ENCODE results near the gene BACE1.

Gene BACE1

DNA sequence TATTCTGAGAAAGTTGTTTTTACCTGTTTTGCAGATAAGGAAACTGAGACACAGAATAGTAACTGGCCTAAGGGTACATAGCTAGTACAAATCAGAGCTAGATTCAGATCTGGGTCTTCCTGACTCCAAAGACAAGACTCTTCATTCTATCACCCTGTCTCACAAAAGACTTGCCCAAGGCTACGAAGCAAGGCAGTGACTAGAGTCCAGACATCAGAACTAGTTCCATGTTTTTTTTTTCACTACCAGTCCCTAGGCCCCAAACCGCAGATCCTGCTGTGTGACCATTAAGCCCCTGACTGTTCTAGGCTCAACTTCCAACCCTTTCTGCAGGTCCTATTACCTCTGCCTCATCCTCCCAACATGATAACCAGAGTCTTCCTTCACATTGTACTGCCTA, 23.4 kb downstream of the BACE1 start:
- no peak overlapping the region for H3K4me3 ChIP-seq (ENCODE audit: low read length)
- no peaks in the 10 kb centered on the region for H3K27me3 ChIP-seq (ENCODE audit: insufficient read depth, low read length)
- no peak overlapping the region for H3K9ac ChIP-seq (ENCODE audit: low read depth, low read length)
- 96% methylated on average over 2 of the region's 2 CpGs for WGBS
- no peak overlapping the region for H3K27ac ChIP-seq (ENCODE audit: low read depth, low read length)
- H3K4me1 ChIP-seq (ENCODE audit: insufficient read depth, low read length) = no peaks in the 10 kb centered on the region
- H3K36me3 ChIP-seq (ENCODE audit: insufficient read depth, low read length) = peaks cover 34% of the 10 kb centered on the region
- no peaks in the 10 kb centered on the region for H3K9me3 ChIP-seq (ENCODE audit: insufficient read depth, low read depth, low read length)

DNA sequence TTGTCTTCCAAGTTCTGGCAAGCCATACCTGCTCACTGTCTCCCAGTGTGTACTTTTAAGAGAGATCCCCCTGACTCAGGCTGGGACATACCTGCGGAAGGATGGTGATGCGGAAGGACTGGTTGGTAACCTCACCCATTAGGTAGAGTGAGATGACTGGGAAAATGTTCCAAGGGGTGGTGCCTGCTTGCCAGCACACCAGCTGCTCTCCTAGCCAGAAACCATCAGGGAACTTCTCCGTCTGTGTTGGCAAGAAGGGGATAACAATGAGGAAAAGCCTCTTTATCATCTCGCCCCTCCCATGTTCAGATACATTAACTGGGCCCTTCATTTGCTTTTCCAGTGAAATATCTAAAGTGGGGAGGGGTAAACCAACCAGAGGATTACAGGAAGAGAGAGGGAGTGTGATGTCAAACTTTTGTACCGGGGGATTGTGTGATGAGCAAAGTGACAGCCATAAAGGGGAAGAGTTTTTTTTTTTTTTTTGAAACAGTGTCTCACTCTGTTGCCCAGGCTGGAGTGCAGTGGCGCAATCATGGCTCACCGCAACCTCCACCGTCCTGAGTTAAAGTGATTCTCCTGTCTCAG, 25.2 kb downstream of the BACE1 start, which contains the start of gene BACE1-AS:
TSS of gene BACE1-AS (plus strand) at position 538 of the 588 bp plus-strand sequence.
- Histone ChIP-seq H3K27ac (ENCODE audit: low read depth, low read length) (no peak within 1 kb of the TSS), H3K27me3 (ENCODE audit: insufficient read depth, low read length) (no peaks in the 10 kb centered on the region), H3K36me3 (ENCODE audit: insufficient read depth, low read length) (peaks cover 48% of the 10 kb centered on the region), H3K9me3 (ENCODE audit: insufficient read depth, low read depth, low read length) (no peaks in the 10 kb centered on the region), H3K4me3 (ENCODE audit: low read length) (no peak within 1 kb of the TSS), H3K9ac (ENCODE audit: low read depth, low read length) (no peak within 1 kb of the TSS), H3K4me1 (ENCODE audit: insufficient read depth, low read length) (no peaks in the 10 kb centered on the region)
- 96% methylated on average over 8 of the region's 8 CpGs for WGBS

DNA sequence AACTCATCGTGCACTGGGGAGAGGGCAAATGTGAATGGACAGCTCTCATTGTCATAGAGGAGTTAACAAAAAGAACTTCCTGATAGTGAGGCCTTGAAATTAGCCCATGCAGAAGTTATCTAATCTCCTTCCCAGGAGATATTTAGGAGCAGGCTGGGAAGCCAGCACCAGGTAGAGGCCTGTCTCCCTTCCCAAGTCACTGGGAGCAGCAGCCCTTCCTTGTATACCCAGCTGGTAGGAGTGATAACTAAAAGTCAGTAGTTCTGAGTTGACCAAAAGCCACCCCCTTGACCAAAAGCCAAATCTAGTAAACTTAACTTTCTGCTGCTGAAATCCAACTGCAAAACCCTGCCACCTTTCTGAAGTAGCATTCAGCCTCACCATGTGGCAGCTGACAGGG, 26.3 kb downstream of the BACE1 start:
- Histone ChIP-seq H3K9me3 (ENCODE audit: insufficient read depth, low read depth, low read length) (no peaks in the 10 kb centered on the region), H3K27me3 (ENCODE audit: insufficient read depth, low read length) (no peaks in the 10 kb centered on the region), H3K4me1 (ENCODE audit: insufficient read depth, low read length) (no peaks in the 10 kb centered on the region), H3K27ac (ENCODE audit: low read depth, low read length) (no peak overlapping the region), H3K36me3 (ENCODE audit: insufficient read depth, low read length) (peaks cover 59% of the 10 kb centered on the region), H3K9ac (ENCODE audit: low read depth, low read length) (no peak overlapping the region), H3K4me3 (ENCODE audit: low read length) (no peak overlapping the region)
- WGBS = 97% methylated on average over 1 of the region's 1 CpG

DNA sequence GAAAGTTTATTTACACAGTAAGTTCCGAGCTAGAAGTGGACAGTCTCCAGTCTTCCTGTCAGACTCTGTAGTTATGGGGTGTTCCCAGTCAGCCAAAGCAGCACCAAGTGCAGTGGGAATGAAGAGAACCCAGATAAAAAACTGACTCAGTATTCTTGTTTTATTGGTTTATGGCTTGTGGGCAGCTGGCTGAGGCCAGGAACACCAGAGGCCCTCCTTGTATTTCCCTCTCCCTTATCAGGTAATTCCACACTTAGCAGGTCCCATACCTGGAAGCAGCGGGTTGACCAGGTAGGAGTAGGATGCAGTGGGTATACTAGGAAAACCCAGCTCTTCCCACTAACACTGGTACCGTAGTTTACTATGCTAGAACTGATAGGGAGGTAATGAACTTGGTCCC, 28.4 kb downstream of the BACE1 start:
- Histone ChIP-seq H3K36me3 (ENCODE audit: insufficient read depth, low read length) (peaks cover 76% of the 10 kb centered on the region), H3K27me3 (ENCODE audit: insufficient read depth, low read length) (no peaks in the 10 kb centered on the region), H3K4me3 (ENCODE audit: low read length) (no peak overlapping the region), H3K4me1 (ENCODE audit: insufficient read depth, low read length) (no peaks in the 10 kb centered on the region), H3K9me3 (ENCODE audit: insufficient read depth, low read depth, low read length) (no peaks in the 10 kb centered on the region), H3K9ac (ENCODE audit: low read depth, low read length) (no peak overlapping the region), H3K27ac (ENCODE audit: low read depth, low read length) (no peak overlapping the region)
- 85% methylated on average over 2 of the region's 3 CpGs for whole genome bisulfite sequencing

DNA sequence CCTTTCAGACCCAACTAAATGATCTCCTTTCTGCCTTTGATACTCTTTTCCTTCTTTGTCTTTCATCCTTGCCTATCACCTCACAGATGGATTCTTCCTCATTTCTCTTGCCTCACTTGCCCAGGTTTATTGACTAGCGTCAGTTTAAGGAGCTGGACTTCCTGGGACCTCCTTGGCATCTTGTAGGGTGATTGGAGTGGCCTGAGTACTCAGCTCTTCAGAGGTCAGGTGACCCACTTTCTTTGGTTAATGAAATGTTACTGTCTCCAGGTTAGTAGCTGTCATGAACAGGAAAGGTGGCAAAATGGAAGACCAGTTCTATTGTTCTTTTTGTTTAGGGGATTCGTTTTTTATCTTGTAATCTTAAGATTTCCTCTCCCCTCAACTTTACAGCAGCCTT, 29.5 kb downstream of the BACE1 start:
- H3K9ac ChIP-seq (ENCODE audit: low read depth, low read length) = no peak overlapping the region
- no peaks in the 10 kb centered on the region for H3K27me3 ChIP-seq (ENCODE audit: insufficient read depth, low read length)
- H3K36me3 ChIP-seq (ENCODE audit: insufficient read depth, low read length) = peaks cover 87% of the 10 kb centered on the region
- no peaks in the 10 kb centered on the region for H3K4me1 ChIP-seq (ENCODE audit: insufficient read depth, low read length)
- no peak overlapping the region for H3K4me3 ChIP-seq (ENCODE audit: low read length)
- 96% methylated on average over 1 of the region's 2 CpGs for WGBS
- no peak overlapping the region for H3K27ac ChIP-seq (ENCODE audit: low read depth, low read length)
- H3K9me3 ChIP-seq (ENCODE audit: insufficient read depth, low read depth, low read length) = no peaks in the 10 kb centered on the region

DNA sequence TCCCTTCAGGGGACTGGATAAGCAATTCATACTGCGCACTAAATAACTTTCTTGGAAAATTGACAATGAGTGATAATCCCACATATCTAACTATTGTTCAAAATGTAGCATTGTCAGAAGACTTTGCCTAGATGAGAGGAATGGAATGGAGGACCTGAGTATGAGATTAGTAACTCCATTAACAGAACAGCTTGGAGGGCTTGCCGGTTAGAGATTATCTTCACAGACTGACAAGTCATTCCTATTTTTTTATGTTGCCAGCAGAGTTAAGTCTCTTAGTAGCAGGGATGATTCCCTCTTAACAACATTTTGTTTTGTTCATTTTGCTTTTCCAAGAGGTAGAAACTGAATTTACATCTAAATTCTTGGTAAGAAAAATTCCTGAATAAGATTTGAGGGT, 32.0 kb downstream of the BACE1 start:
- H3K36me3 ChIP-seq (ENCODE audit: insufficient read depth, low read length) = peaks cover 89% of the 10 kb centered on the region
- no peaks in the 10 kb centered on the region for H3K9me3 ChIP-seq (ENCODE audit: insufficient read depth, low read depth, low read length)
- no peak overlapping the region for H3K4me3 ChIP-seq (ENCODE audit: low read length)
- 100% methylated on average over 2 of the region's 2 CpGs for WGBS
- peaks cover 2% of the 10 kb centered on the region; the same call in 1 of the 2 replicates for H3K4me1 ChIP-seq (ENCODE audit: insufficient read depth, low read length)
- H3K27me3 ChIP-seq (ENCODE audit: insufficient read depth, low read length) = no peaks in the 10 kb centered on the region
- no peak overlapping the region for H3K9ac ChIP-seq (ENCODE audit: low read depth, low read length)
- H3K27ac ChIP-seq (ENCODE audit: low read depth, low read length) = no peak overlapping the region

DNA sequence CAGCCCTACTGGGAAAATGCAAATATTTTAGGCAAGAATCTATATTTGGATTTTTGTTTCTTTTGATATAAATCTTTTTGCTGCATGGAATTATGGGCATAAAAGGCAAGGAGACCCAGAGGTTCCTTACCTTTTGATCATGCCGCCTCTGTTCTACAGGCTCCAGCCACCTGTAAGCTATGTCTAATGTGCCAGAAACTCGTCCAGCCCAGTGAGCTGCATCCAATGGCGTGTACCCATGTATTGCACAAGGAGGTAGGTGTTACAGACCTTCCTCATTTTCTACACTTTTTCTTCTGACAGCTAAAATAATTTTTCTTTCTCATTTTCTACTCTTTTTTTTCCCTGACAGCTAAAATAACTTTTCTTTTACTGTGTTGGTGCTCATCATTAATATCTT, 33.1 kb downstream of the BACE1 start:
- WGBS = 93% methylated on average over 3 of the region's 3 CpGs
- no peaks in the 10 kb centered on the region for H3K27me3 ChIP-seq (ENCODE audit: insufficient read depth, low read length)
- peaks cover 79% of the 10 kb centered on the region for H3K36me3 ChIP-seq (ENCODE audit: insufficient read depth, low read length)
- no peak overlapping the region for H3K27ac ChIP-seq (ENCODE audit: low read depth, low read length)
- H3K9me3 ChIP-seq (ENCODE audit: insufficient read depth, low read depth, low read length) = no peaks in the 10 kb centered on the region
- peaks cover 2% of the 10 kb centered on the region; the same call in 1 of the 2 replicates for H3K4me1 ChIP-seq (ENCODE audit: insufficient read depth, low read length)
- no peak overlapping the region for H3K4me3 ChIP-seq (ENCODE audit: low read length)
- H3K9ac ChIP-seq (ENCODE audit: low read depth, low read length) = no peak overlapping the region

DNA sequence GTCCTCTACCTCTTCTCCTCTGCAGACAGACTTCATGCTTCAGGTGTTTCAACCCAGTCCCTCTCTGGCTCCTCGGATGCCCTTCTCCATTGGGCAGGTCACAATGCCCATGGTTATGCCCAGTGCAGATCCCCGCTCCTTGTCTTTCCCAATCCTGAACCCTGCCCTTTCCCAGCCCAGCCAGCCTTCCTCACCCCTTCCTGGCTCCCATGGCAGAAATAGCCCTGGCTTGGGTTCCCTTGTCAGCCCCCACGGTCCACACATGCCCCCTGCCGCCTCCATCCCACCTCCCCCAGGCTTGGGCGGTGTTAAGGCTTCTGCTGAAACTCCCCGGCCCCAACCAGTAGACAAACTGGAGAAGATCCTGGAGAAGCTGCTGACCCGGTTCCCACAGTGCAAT, 34.2 kb downstream of the BACE1 start:
- Histone ChIP-seq H3K27me3 (ENCODE audit: insufficient read depth, low read length) (no peaks in the 10 kb centered on the region), H3K4me3 (ENCODE audit: low read length) (no peak overlapping the region), H3K9me3 (ENCODE audit: insufficient read depth, low read depth, low read length) (no peaks in the 10 kb centered on the region), H3K4me1 (ENCODE audit: insufficient read depth, low read length) (peaks cover 2% of the 10 kb centered on the region; the same call in 1 of the 2 replicates), H3K36me3 (ENCODE audit: insufficient read depth, low read length) (peaks cover 70% of the 10 kb centered on the region), H3K9ac (ENCODE audit: low read depth, low read length) (no peak overlapping the region), H3K27ac (ENCODE audit: low read depth, low read length) (no peak overlapping the region)
- WGBS = 96% methylated on average over 7 of the region's 7 CpGs

DNA sequence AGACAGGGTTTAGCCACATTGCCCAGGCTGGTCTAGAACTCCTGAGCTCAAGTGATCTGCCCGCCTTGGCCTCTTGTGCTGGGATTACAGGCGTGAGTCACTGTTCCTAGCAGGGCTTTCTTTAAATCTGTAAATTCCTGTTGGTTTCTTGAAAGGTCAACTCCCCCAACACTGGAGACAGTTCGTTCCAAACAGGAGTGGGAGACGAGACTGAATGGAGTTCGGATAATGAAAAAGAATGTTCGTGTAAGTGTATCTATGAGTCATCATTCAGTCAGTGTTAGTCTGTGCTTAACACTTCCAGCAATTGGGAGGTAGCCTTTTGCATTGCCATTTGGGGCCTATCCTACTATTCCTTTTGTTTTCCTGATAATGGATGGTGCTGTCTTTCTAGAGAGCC, 34.9 kb downstream of the BACE1 start:
- Histone ChIP-seq H3K27ac (ENCODE audit: low read depth, low read length) (no peak overlapping the region; the same call in none of the 2 replicates), H3K9ac (ENCODE audit: low read depth, low read length) (no peak overlapping the region), H3K9me3 (ENCODE audit: insufficient read depth, low read depth, low read length) (no peaks in the 10 kb centered on the region), H3K4me1 (ENCODE audit: insufficient read depth, low read length) (peaks cover 2% of the 10 kb centered on the region; the same call in 1 of the 2 replicates), H3K4me3 (ENCODE audit: low read length) (no peak overlapping the region), H3K36me3 (ENCODE audit: insufficient read depth, low read length) (peaks cover 64% of the 10 kb centered on the region), H3K27me3 (ENCODE audit: insufficient read depth, low read length) (no peaks in the 10 kb centered on the region)
- WGBS = 84% methylated on average over 6 of the region's 6 CpGs

DNA sequence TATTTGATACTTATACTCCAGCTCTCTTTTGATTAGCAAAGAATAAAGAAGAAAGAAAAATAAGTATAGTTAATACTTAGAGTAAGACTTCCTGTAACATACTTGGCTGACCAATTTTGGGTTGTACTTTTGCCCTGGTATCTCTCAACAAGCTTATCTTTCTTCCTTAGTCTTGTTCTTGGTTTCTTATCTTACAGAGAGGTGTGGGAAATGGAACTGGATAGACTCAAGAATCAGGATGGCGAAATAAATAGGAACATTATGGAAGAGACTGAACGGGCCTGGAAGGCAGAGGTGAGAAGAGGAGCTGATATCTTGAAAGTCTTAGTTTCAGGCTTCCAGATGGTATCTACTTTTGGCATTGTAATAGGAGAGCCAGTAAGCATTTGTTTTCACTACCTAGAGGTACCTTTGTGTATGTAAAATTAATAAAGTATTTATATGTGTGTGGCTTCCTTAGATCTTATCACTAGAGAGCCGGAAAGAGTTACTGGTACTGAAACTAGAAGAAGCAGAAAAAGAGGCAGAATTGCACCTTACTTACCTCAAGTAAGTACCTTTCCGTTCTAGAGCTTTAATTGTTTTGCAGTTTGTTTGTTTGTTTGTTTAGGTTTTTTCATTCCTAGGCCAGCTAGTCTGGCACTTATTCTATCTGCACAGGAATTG, 36.2 kb downstream of the BACE1 start:
- Histone ChIP-seq H3K36me3 (ENCODE audit: insufficient read depth, low read length) (peaks cover 60% of the 10 kb centered on the region), H3K27me3 (ENCODE audit: insufficient read depth, low read length) (no peaks in the 10 kb centered on the region)

DNA sequence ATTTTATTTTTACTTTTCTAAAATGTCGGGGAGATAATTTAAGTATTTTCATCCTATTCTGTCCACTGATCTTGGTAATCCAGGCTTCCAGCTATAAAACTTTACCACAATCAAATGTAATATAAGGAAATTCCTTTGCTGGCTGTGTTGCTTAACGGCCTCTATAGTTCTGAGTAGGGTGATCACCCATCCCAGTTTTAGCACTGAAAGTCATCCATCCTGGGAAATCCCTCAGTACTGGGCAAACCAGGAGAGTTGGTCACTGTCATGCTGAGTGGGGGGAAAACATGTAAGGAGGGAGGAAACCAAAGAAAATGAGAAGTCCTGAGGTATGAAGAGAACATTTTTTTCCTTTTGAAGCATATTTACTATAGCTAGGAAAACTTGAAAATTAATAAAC, 37.7 kb downstream of the BACE1 start:
- Histone ChIP-seq H3K9ac (ENCODE audit: low read depth, low read length) (no peak overlapping the region), H3K4me3 (ENCODE audit: low read length) (no peak overlapping the region), H3K27me3 (ENCODE audit: insufficient read depth, low read length) (no peaks in the 10 kb centered on the region), H3K36me3 (ENCODE audit: insufficient read depth, low read length) (peaks cover 46% of the 10 kb centered on the region), H3K9me3 (ENCODE audit: insufficient read depth, low read depth, low read length) (no peaks in the 10 kb centered on the region), H3K4me1 (ENCODE audit: insufficient read depth, low read length) (peaks cover 2% of the 10 kb centered on the region; the same call in 1 of the 2 replicates), H3K27ac (ENCODE audit: low read depth, low read length) (no peak overlapping the region)
- 83% methylated on average over 1 of the region's 2 CpGs for WGBS

More for the DNA sequence above, 36.2 kb downstream of the BACE1 start:
- no peak overlapping the region for H3K9ac ChIP-seq (ENCODE audit: low read depth, low read length)
- H3K4me1 ChIP-seq (ENCODE audit: insufficient read depth, low read length) = peaks cover 2% of the 10 kb centered on the region; the same call in 1 of the 2 replicates
- no peak overlapping the region for H3K4me3 ChIP-seq (ENCODE audit: low read length)
- WGBS = 93% methylated on average over 4 of the region's 4 CpGs
- H3K9me3 ChIP-seq (ENCODE audit: insufficient read depth, low read depth, low read length) = no peaks in the 10 kb centered on the region
- no peak overlapping the region for H3K27ac ChIP-seq (ENCODE audit: low read depth, low read length)
